ENCODE measurements around the gene RBPJL.

The RBPJL gene

GRCh38 chr20:45318948-45319347 is 12.3 kb downstream of the RBPJL start:
- DNase-seq = no peak

- peak; percentile 54 for DNase-seq
Measured at GRCh38 chr20:45320948-45321595, 14.4 kb downstream of the RBPJL start.

GRCh38 chr20:45322952-45323383 is 16.3 kb downstream of the RBPJL start:
- DNase-seq = peak; percentile 92

- DNase-seq = no peak
Measured at GRCh38 chr20:45323731-45324130, 17.1 kb downstream of the RBPJL start.

GRCh38 chr20:45325371-45325770 is 18.7 kb downstream of the RBPJL start:
- DNase-seq = no peak

GRCh38 chr20:45328451-45328850 is 21.8 kb downstream of the RBPJL start:
- no peak for DNase-seq

GRCh38 chr20:45329497-45330319 is 23.1 kb downstream of the RBPJL start:
- no peak for DNase-seq

- no peak for DNase-seq
Measured at GRCh38 chr20:45330476-45330875, 23.8 kb downstream of the RBPJL start.

GRCh38 chr20:45336530-45337366 is 30.1 kb downstream of the RBPJL start:
- no peak for DNase-seq

- DNase-seq = peak; percentile 49
Measured at GRCh38 chr20:45337367-45338120, 30.9 kb downstream of the RBPJL start.

- DNase-seq = no peak
Measured at GRCh38 chr20:45338121-45339030, 31.7 kb downstream of the RBPJL start.

GRCh38 chr20:45339084-45339483 is 32.4 kb downstream of the RBPJL start:
- peak; percentile 77 for DNase-seq

GRCh38 chr20:45339799-45340198 is 33.2 kb downstream of the RBPJL start:
- no peak for DNase-seq

GRCh38 chr20:45340236-45340847 is 33.7 kb downstream of the RBPJL start:
- DNase-seq = no peak

GRCh38 chr20:45340951-45341350 is 34.3 kb downstream of the RBPJL start:
- DNase-seq = no peak

- DNase-seq = no peak
Measured at GRCh38 chr20:45341579-45341938, 34.9 kb downstream of the RBPJL start.

GRCh38 chr20:45341939-45342854 is 35.6 kb downstream of the RBPJL start:
- DNase-seq = no peak

- no peak for DNase-seq
Measured at GRCh38 chr20:45342855-45343531, 36.4 kb downstream of the RBPJL start.

GRCh38 chr20:45343532-45344167 is 37.0 kb downstream of the RBPJL start:
- DNase-seq = peak; percentile 68

Measured in hematopoietic multipotent progenitor cell treated with erythropoietin and hydrocortisone succinate and interleukin-3 and kit ligand, for 4 days (in vitro differentiated cells).